ENCODE measurements around the gene TPSG1.
"Not testable (repeated sequence)": the region's sequence is repeated elsewhere in the genome, so short reads cannot be mapped to it uniquely, and the experiment has no call there.

TPSG1 gene

GRCh38 chr16:1253701-1254364, 28.8 kb upstream of the TPSG1 start:
- H3K9ac ChIP-seq (ENCODE audit: low read length); H3K27me3 ChIP-seq (ENCODE audit: control insufficient read depth, insufficient read depth, low read length); H3K27ac ChIP-seq (ENCODE audit: low read depth, low read length); H3K4me3 ChIP-seq (ENCODE audit: low read length); H3K36me3 ChIP-seq (ENCODE audit: control insufficient read depth, insufficient read depth, low read length); H3K4me1 ChIP-seq (ENCODE audit: control insufficient read depth, insufficient read depth, low read length): not testable (repeated sequence)

GRCh38 chr16:1249031-1249755, 24.1 kb upstream of the TPSG1 start:
- not testable (repeated sequence) for H3K27me3 ChIP-seq (ENCODE audit: control insufficient read depth, insufficient read depth, low read length); H3K9ac ChIP-seq (ENCODE audit: low read length); H3K36me3 ChIP-seq (ENCODE audit: control insufficient read depth, insufficient read depth, low read length); H3K4me1 ChIP-seq (ENCODE audit: control insufficient read depth, insufficient read depth, low read length); H3K4me3 ChIP-seq (ENCODE audit: low read length); H3K27ac ChIP-seq (ENCODE audit: low read depth, low read length)

GRCh38 chr16:1247903-1248537, 23.0 kb upstream of the TPSG1 start:
- H3K27me3 ChIP-seq (ENCODE audit: control insufficient read depth, insufficient read depth, low read length); H3K36me3 ChIP-seq (ENCODE audit: control insufficient read depth, insufficient read depth, low read length); H3K27ac ChIP-seq (ENCODE audit: low read depth, low read length); H3K4me1 ChIP-seq (ENCODE audit: control insufficient read depth, insufficient read depth, low read length); H3K4me3 ChIP-seq (ENCODE audit: low read length); H3K9ac ChIP-seq (ENCODE audit: low read length): not testable (repeated sequence)

GRCh38 chr16:1245452-1246020, 20.5 kb upstream of the TPSG1 start:
- no peak overlapping the region for H3K27ac ChIP-seq (ENCODE audit: low read depth, low read length)
- no peaks in the 10 kb centered on the region for H3K36me3 ChIP-seq (ENCODE audit: control insufficient read depth, insufficient read depth, low read length)
- H3K4me1 ChIP-seq (ENCODE audit: control insufficient read depth, insufficient read depth, low read length) = no peaks in the 10 kb centered on the region
- no peak overlapping the region for H3K9ac ChIP-seq (ENCODE audit: low read length)
- H3K4me3 ChIP-seq (ENCODE audit: low read length) = no peak overlapping the region
- peaks cover 2% of the 10 kb centered on the region for H3K27me3 ChIP-seq (ENCODE audit: control insufficient read depth, insufficient read depth, low read length)

- Histone ChIP-seq H3K27ac (ENCODE audit: low read depth, low read length) (no peak overlapping the region), H3K4me3 (ENCODE audit: low read length) (no peak overlapping the region), H3K36me3 (ENCODE audit: control insufficient read depth, insufficient read depth, low read length) (no peaks in the 10 kb centered on the region), H3K4me1 (ENCODE audit: control insufficient read depth, insufficient read depth, low read length) (no peaks in the 10 kb centered on the region), H3K27me3 (ENCODE audit: control insufficient read depth, insufficient read depth, low read length) (peaks cover 2% of the 10 kb centered on the region), H3K9ac (ENCODE audit: low read length) (no peak overlapping the region)
These were observed 19.8 kb upstream of the TPSG1 start for GRCh38 chr16:1244881-1245280.

- H3K27ac ChIP-seq (ENCODE audit: low read depth, low read length); H3K4me1 ChIP-seq (ENCODE audit: control insufficient read depth, insufficient read depth, low read length); H3K27me3 ChIP-seq (ENCODE audit: control insufficient read depth, insufficient read depth, low read length); H3K9ac ChIP-seq (ENCODE audit: low read length); H3K4me3 ChIP-seq (ENCODE audit: low read length); H3K36me3 ChIP-seq (ENCODE audit: control insufficient read depth, insufficient read depth, low read length): not testable (repeated sequence)
These were observed 19.1 kb upstream of the TPSG1 start for GRCh38 chr16:1243907-1244850.

- H3K27ac ChIP-seq (ENCODE audit: low read depth, low read length); H3K9ac ChIP-seq (ENCODE audit: low read length); H3K36me3 ChIP-seq (ENCODE audit: control insufficient read depth, insufficient read depth, low read length); H3K4me1 ChIP-seq (ENCODE audit: control insufficient read depth, insufficient read depth, low read length); H3K4me3 ChIP-seq (ENCODE audit: low read length); H3K27me3 ChIP-seq (ENCODE audit: control insufficient read depth, insufficient read depth, low read length): not testable (repeated sequence)
These were observed 18.3 kb upstream of the TPSG1 start for GRCh38 chr16:1243363-1243762.

GRCh38 chr16:1241081-1241480, 16.0 kb upstream of the TPSG1 start:
- H3K27me3 ChIP-seq (ENCODE audit: control insufficient read depth, insufficient read depth, low read length); H3K4me1 ChIP-seq (ENCODE audit: control insufficient read depth, insufficient read depth, low read length); H3K4me3 ChIP-seq (ENCODE audit: low read length): not testable (repeated sequence)

GRCh38 chr16:1240436-1240835, 15.4 kb upstream of the TPSG1 start, which contains the start of gene TPSAB1:
Gene TPSAB1 (plus strand): TSS chr16:1240705. CDS start chr16:1240939, 234 bp downstream.
- H3K9ac ChIP-seq (ENCODE audit: low read length); H3K4me1 ChIP-seq (ENCODE audit: control insufficient read depth, insufficient read depth, low read length); H3K27ac ChIP-seq (ENCODE audit: low read depth, low read length); H3K27me3 ChIP-seq (ENCODE audit: control insufficient read depth, insufficient read depth, low read length); H3K36me3 ChIP-seq (ENCODE audit: control insufficient read depth, insufficient read depth, low read length); H3K4me3 ChIP-seq (ENCODE audit: low read length): not testable (repeated sequence)

More at GRCh38 chr16:1241081-1241480, 16.0 kb upstream of the TPSG1 start:
- H3K9ac ChIP-seq (ENCODE audit: low read length); H3K36me3 ChIP-seq (ENCODE audit: control insufficient read depth, insufficient read depth, low read length); H3K27ac ChIP-seq (ENCODE audit: low read depth, low read length): not testable (repeated sequence)

GRCh38 chr16:1239575-1239974, 14.5 kb upstream of the TPSG1 start:
- H3K4me3 ChIP-seq (ENCODE audit: low read length); H3K27me3 ChIP-seq (ENCODE audit: control insufficient read depth, insufficient read depth, low read length); H3K4me1 ChIP-seq (ENCODE audit: control insufficient read depth, insufficient read depth, low read length); H3K36me3 ChIP-seq (ENCODE audit: control insufficient read depth, insufficient read depth, low read length); H3K27ac ChIP-seq (ENCODE audit: low read depth, low read length); H3K9ac ChIP-seq (ENCODE audit: low read length): not testable (repeated sequence)

- not testable (repeated sequence) for H3K27ac ChIP-seq (ENCODE audit: low read depth, low read length); H3K4me1 ChIP-seq (ENCODE audit: control insufficient read depth, insufficient read depth, low read length); H3K9ac ChIP-seq (ENCODE audit: low read length); H3K27me3 ChIP-seq (ENCODE audit: control insufficient read depth, insufficient read depth, low read length); H3K36me3 ChIP-seq (ENCODE audit: control insufficient read depth, insufficient read depth, low read length); H3K4me3 ChIP-seq (ENCODE audit: low read length)
These were observed 13.8 kb upstream of the TPSG1 start for GRCh38 chr16:1238909-1239308.

GRCh38 chr16:1237990-1238389, 12.9 kb upstream of the TPSG1 start:
- Histone ChIP-seq H3K9ac (ENCODE audit: low read length) (no peak overlapping the region), H3K4me3 (ENCODE audit: low read length) (no peak overlapping the region), H3K27ac (ENCODE audit: low read depth, low read length) (no peak overlapping the region), H3K27me3 (ENCODE audit: control insufficient read depth, insufficient read depth, low read length) (peaks cover 5% of the 10 kb centered on the region), H3K4me1 (ENCODE audit: control insufficient read depth, insufficient read depth, low read length) (no peaks in the 10 kb centered on the region), H3K36me3 (ENCODE audit: control insufficient read depth, insufficient read depth, low read length) (no peaks in the 10 kb centered on the region)
